ENCODE data around the gene CHMP1A.

The CHMP1A gene

DNA sequence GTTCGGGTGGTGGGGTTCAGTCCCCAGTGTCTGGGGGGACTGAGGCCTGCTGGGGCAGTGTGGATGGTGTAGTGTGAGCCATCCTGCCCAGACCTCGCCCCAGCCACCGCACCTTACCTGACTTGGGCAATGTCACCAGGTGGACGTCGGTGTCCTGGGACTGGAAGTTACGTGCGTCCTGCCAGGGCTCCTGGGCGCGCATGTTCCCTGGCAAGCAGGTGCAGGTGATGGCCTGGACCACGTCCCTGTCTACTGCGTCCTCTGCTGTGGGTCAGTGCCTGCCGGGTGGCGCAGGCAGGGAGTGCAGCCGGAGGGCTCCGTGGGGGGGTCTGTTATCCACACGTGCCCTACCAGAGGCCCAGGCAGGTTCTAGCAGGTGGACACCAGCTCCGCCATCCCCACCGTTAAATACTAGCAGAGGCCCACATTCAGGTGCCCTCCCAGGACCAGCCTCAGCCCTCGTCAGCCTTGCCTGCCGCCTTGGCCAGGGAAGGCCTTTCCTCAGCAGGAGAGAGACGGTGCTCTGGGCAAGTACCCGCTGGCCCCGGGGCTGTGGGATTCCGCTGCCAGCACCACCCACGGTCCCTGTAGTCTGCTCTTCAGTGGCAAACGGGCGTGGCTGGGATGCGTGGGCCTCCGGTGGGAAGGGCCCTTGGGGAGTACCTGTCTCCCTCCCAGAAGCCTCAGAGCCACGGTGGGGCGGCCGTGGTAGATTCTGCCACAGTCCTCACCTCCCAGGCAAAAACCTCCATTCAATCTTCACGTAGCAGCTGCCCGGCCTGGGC, 52.1 kb downstream of the CHMP1A start:
- no peak for DNase-seq (ENCODE audit: low read depth)

DNA sequence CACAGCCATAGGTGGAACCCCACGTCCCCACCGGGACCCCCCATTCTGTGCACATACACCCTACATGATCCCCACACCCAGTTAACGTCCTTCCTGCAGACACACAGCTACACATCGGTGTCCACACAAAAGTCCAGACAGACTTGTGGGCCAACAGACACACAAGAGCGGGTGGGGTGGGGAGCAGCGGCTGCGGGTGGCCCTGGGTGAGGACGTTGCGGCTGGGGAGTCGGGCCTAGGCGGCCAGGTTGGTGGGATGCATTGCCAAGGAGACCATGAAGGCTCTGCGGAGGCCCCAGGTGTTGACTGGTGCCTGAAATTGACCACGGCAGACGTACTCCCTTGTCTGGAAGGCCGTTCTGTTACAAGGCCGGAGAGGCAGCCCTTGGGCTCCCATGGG, 52.7 kb downstream of the CHMP1A start:
- no peak for DNase-seq (ENCODE audit: low read depth)

- no peak for DNase-seq (ENCODE audit: low read depth)
Observed at GRCh38 chr16:89602952-89603590, 54.4 kb downstream of the CHMP1A start.

DNA sequence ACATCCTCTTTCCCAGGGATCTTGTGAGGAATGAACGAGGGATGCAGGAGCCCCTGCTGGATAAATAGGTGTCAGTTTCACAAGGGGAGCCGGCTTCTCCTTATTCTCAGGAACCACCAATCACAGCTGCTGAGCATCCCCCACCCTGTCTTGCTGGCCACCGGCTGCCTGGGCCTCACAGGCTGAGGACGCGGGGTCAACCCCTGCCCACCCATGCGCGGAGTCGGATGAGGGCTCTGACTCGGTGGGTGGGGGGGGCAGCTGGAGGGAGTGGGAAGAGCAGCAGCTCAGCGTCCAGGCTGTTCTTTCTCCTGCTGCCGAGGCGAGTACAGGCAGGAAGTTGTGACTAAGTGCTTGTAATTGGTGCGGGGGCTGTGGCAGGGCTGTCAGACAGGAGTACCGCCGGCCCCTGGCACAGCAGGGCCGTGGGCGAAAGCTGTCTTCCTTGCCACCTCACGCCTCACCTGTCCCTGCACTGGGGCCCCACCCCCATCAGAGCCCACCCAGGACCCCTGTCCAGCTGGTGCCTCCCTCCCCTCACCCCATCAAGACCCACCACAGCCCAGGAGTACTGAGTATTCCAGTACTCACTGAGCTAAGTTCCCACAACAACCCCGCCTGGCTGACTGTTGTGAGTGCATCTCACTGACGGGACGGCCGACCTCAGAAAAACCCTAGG, 55.1 kb downstream of the CHMP1A start:
- peak; percentile 46 for DNase-seq (ENCODE audit: low read depth)

GRCh38 chr16:89601906-89602272, 55.6 kb downstream of the CHMP1A start:
- no peak for DNase-seq (ENCODE audit: low read depth)

- no peak for DNase-seq (ENCODE audit: low read depth)
Observed at GRCh38 chr16:89600956-89601355, 56.6 kb downstream of the CHMP1A start.

- no peak for DNase-seq (ENCODE audit: low read depth)
Observed at GRCh38 chr16:89600427-89600826, 57.1 kb downstream of the CHMP1A start.

GRCh38 chr16:89599902-89600301, 57.6 kb downstream of the CHMP1A start:
- no peak for DNase-seq (ENCODE audit: low read depth)

DNA sequence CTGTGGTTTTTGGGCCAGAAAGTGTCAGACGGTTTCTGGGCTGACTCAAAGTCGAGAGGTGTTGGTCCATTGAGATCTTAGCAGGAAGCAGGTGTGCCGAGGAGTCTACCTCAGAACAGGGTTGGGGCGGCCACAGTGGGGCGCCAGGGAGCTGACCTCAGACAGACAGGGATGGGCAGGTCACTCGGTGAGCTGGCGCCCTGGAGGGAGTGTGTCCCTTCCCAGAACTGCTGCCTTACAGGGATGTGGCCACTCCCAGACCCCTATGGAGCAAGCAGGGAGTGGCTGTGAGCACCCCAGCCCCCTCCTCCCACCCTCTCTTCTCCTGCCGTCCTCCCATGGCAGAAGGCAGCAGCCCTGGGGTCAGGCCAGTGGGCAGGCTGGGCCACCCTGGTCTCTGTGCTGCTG, 58.1 kb downstream of the CHMP1A start:
- DNase-seq (ENCODE audit: low read depth): no peak

DNA sequence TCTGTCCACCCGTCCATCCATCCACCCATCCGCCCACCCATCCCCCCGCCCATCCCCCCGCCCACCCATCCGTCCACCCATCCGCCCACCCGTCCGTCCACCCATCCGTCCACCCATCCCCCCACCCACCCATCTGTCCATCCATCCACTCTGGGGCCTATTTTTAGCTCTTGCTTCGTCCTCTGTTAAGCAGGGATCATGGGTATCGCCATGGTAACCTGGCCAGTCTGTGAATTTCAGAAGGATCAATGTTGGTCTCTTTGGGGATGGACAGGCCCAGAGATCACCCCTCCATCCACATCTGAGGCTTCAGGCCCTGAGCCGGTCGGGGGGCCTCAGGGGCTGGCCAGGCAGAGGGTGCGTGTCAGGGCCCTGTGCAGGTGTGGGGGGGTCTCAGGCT, 59.3 kb downstream of the CHMP1A start:
- no peak for DNase-seq (ENCODE audit: low read depth)

DNA sequence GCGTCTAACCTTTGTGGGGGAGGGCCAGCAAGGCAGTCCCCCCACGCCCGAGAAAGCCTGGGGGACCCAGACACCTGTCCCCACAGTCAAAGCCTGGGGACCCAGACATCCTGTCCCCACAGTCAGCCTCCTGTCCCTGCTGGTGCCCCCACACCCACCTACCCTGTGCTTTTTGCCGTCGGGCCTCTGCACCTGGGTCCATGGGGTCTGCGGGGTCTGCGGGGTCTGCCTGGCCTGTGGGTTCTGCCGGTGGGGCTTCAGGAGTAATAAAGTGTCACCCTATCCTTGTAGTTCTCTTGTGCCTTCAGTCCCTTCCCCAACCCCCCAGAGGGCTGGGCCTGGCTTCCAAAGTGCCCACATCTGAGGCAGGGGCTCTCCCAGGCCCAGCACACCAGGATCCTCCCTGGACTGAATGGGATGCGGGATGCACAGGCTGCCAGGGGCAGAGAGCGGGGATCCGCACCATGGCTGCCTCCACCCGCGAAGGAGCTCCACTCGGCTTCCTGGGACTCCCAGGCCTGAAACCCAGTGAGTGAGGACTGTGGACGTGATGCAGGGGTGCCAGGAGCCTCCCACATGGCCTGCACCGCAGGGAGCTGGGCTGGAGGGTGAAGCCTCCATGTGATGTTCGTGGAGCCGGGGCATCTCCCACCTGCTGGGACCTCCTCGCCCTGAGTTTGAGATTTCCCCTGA, 60.4 kb downstream of the CHMP1A start:
- no peak for DNase-seq (ENCODE audit: low read depth)

- no peak for DNase-seq (ENCODE audit: low read depth)
Observed at GRCh38 chr16:89596061-89596689, 61.3 kb downstream of the CHMP1A start.

DNA sequence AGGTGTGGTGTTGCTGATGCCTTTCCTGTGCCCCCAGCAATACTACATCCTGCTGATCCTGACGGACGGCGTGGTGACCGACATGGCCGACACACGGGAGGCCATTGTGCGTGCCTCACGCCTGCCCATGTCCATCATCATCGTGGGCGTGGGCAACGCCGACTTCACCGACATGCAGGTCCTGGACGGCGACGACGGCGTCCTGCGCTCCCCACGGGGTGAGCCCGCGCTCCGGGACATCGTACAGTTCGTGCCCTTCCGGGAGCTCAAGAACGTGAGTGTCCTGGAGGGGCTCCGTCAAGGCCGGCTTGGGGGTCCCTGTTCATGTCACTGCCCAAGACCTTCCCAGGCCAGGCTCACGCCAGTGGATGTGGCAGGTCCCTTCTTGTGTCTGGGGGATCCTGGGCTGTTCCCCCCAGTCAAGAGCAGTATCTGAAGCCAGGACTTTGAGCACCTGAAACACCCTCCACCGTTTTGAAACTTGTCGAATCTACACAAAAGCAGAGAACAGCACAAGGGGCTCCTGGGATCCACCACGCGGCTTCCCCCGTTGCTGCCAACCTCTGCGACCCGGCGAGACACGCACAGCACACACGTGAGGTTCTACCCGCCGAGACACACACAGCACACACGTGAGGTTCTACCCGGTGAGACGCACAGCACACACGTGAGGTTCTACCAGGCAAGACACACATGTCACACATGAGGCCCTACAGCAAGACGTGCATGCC, 62.0 kb downstream of the CHMP1A start:
- DNase-seq (ENCODE audit: low read depth): no peak

Data from HS-27A (cell line).